GM21526 (cell line): Measurements from ENCODE around the gene CCDC38.
A peak's percentile ranks its signal among the peaks of the same experiment; 100 is the strongest.
"Not testable (repeated sequence)": the region's sequence is repeated elsewhere in the genome, so short reads cannot be mapped to it uniquely, and the experiment has no call there.

ENCODE experiments used
- ATAC-seq: cut with Tn5 transposase; IDR thresholded peaks from one replicate; pipeline ENCODE4 v1.9.1; 2021; ENCODE audit warnings: moderate library complexity; ENCODE audit not compliant: unreplicated experiment, low FRiP score

CCDC38 gene

DNA sequence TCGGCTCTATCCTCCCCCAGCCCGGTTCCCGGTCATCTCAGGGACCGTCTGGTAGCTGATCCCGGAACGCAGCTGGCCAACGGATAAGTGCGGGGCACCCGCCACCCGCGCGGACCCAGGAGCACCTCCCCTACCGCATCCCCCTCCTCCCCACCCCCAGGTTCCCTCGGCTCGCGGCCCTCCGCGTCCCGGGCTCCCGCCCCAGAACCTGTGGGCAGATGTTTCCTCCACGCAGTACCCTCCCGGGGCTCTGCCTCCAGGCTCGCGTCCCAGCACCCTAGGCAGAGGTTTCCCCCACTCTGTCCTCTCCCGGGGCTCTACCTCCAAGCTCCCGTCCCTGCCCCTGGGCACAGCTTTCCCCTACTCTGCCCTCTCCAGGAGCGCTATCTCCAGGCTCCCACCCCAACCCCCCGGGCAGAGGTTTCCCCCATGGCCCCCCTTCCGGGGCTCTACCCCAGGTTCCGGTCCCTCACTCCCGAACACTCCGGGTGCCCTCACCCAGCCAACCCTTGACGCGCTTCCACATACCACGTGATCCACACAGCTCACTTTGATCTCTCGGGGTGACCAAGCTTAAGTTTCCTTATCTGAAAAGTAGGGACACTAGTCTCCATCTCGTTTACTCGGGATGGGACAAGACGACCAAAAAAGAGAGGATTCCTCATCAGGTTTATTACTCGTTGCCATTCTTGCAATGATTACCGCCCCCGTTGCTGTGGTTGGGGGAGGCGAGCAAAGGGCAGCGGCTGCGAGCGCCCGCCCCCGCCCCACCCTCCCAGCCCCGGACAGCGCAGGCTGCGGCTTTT, at the start of gene CCDC38:
Gene CCDC38, minus strand, starts transcription at position 91 of the 806 bp plus-strand sequence. CDS start 6,105 bp downstream, outside the sequence.
- ATAC-seq = peak; percentile 98

DNA sequence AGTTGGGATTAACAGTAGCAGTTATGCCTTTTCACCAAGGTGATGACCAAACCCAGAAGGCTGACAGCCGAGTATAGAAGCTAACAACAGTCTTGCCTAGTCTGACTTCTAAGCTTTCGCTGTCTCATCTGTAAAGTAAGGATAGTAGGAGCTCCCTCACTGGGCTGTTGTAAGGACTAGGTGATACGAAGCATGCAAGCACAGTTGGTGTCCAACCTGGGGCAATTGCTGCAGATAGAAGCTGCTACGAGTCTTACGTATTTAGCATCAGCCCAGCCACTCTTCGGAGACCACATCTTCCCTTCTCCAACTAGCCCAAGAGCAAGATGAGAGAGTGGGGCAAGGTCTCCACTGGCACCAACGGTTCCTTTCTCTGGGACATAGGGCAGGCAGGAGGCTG, 47.7 kb upstream of the CCDC38 start:
- ATAC-seq = no peak

DNA sequence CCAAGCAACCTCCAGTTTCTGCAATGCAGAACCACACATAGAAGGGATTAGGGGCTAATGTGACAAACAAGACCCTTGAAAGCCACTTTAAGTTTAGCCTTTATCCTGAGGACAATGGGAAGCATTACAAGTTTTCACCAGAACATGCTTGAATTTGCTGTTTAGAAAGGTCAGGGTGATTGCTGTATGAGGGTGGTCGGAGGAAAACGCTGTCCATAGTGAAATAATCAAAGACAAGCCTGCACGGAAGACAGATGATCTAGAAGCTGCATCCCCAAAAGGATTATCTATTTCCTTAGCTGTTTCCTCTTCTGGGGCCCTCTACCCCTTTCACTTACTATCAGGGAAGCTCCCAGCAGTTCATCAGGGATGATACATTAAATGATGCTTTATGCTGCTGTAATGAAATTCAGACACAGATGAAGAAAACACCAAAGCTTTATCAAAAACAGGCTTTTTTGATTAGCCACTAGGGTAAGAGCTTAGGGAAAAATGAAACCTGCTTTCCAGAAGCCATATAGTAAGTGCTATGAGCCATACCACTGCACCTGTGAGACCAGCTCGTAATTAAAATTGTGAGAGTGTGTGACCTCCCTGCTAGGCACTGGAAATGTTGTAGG, 47.2 kb upstream of the CCDC38 start:
- no peak for ATAC-seq

DNA sequence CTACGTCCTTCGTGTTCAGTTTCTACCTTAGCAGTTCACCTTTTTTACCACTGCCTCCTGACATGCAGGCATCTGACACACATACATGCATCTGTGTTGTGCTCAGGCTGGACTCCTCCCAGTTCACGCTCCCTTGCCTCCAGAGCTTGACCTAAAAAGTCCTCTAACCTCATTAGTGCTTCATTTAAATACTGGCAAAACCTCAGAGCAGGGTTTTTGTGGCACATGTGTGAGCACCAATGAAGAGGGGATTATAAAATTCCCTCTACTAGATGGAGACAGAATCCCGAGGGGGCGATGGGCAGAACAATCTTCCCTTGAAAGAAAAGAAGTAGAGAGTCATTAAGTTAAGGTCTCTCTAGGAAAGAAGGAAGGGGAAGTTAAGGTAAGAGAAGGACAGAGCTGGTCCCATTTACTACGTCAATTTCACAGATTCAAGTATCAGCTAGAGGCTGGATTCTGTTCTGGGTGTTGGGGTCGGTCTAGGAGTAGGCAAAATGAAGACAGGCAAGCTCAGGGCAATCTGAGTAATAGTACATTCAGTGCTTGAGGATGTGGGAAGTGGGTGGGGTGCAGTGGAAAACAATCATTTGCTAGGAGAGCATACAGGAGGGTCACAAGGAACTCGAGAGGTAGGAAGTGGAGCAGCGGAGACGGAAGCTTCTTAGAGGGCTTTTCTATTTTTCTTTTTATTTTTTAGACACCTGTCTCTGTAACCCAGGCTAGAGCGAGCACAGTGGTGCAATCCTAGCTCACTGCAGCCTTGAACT, 46.3 kb upstream of the CCDC38 start:
- no peak for ATAC-seq

DNA sequence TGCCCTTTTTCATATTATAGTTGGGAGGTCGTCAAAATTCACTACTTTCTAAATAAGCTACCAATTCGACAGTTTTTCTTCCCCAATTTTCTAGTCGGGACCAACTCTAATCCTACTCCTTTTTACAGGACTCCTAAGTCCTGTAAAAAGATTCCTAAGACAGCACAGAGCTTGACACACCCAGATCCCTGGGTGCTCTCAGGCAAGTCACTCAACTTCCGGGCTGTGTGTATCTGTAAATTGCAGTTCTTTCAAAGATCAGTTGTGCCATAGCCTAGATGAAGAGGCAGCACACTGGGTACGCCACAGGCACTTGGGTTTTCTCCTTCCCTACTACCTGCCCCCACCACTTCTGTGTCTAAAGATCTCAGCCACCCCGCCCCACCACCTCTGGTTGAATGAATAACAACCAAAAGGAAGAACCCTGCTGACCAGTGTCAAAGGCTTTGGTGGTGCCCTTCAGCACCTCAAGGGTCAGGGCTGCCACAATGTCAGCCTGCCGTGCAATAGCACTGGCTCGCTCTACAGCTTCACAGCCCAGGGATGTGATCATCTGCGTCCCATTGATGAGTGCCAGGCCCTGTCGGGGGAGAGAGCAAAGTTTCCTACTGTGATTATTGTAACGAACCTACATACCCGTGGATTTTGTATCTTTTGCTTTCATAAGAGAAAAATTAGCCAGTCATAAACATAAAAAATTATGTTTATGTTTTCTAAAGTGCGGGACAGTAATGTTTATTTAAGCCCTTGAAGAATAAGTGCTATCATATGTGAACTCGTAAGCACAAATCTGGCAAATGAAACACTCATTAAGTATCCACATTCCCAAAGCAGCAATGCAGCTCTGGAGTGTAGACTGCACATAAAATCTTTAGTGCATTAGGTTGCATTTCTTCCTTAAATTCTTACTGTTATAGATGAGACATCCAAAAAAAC, 44.5 kb upstream of the CCDC38 start:
- ATAC-seq = no peak

DNA sequence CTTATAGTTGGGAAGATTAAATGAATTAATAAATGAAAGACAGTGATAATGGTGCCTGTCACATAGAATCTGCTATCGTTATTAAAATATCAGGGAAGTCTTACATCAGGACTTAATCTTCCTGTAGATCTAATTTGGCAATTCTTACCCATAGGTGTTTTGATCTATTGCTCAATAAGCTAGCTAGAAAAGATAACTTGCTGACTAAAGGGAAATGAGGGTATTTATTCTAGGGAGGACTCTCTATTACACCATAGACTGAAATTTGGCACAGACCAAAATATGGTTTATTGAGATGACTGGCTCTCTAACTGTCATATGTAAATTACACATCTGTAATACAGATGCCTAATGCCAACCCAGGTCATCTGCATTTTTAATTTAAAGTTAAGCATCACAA, 42.3 kb upstream of the CCDC38 start:
- no peak for ATAC-seq

- no peak for ATAC-seq
Observed at GRCh38 chr12:95982602-95983001, 40.2 kb upstream of the CCDC38 start.

DNA sequence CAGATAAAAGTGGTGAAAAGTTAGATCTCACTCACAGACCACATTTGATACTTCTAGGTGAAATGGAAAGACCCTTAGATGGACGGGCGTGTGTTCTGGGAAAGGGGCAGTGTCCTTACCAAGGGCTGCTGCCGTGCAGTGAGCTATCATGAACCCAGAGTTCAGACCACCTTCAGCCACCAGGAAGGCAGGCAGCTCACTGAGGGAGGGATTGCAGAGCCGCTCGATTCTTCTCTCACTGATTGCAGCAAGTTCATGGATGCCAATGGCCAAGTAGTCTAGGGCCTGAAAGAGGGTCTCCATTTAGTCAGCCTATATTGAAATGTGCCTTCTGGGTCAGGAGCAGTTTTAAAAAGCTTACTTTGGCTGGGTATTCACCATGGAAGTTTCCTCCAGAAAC, 38.0 kb upstream of the CCDC38 start:
- no peak for ATAC-seq

DNA sequence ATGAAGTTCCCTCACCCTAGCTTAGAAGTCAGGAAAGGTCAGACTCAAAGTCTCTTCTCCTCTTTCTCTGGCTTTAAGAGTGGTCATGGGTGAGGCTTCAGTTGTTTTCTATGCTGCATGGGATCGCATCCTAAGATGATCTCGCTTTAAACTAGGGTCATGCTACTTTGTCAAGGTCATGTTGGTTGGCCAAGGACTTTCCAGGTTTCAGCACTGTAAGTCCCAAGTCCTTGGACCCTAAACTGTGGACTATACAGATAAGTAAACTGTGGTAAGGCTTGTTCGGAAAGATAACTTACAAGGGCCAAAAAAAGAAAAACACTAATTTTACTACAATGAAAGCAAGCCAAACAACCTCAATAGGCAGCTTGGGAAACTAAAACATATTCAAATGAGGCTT, 36.4 kb upstream of the CCDC38 start:
- no peak for ATAC-seq

- ATAC-seq = no peak
Observed at GRCh38 chr12:95978351-95978750, 35.9 kb upstream of the CCDC38 start.

DNA sequence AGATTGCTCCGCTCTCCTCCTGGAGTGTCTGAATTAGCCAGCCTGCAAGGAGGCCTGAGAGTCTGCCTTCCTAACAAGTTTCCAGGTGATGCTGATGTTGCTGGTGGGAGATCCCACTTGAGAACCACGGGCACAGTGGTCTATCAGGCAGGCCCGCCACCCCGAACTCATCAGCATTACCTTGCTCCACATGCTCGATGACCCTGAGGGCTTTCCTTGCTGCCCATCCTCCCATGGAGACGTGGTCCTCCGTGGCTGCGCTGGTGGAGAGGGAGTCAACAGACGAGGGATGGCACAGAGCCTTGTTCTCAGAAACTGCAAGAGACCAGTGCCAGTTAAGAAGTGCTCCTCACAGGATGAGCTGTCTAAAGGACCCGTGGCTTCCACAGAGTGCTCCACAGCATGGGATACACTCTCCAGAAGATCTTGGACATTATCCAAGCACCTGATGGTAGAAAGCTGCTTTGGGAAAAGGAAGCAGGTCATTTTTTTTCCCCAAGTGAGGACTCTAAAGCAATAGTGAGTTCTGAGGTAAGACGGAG, 35.4 kb upstream of the CCDC38 start:
- no peak for ATAC-seq

DNA sequence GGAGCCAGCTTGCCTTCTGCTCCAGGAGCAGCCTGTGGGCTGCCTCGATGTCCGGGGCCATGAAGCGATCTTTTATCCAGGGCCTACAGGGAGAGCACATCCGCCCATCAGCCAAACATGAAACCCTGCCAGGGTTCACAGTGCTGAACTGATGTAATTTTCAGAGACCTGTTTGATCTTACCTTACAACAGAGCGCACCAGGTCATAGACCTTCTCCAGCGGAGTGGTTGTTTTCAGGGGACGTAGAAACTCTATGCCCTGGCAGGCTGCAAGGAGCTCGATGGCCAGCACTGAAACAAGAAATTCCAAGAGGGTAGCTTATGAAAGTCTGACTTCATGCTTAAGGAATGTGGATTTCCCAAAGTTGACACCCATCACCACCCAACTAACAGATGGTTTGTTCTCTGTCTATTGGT, 34.0 kb upstream of the CCDC38 start:
- no peak for ATAC-seq

DNA sequence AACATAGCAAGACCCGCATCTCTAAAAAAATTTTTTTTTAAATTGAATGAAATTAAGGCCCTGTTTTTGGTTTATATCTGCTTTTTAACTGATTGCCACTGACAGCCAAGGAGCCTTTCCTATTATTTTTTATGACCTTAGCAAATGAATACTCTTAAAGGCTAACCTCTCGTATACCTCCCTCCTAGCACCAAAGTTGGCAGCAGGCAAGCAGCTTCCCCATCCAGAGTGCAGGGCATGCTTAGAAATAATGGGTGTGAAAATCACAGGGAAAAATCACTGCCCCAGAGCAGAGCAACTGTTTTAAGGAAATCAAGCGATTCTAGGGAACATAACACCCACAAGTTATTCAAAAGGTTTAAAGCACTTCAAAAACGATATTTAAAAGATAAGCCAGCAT, 33.1 kb upstream of the CCDC38 start:
- ATAC-seq = no peak

DNA sequence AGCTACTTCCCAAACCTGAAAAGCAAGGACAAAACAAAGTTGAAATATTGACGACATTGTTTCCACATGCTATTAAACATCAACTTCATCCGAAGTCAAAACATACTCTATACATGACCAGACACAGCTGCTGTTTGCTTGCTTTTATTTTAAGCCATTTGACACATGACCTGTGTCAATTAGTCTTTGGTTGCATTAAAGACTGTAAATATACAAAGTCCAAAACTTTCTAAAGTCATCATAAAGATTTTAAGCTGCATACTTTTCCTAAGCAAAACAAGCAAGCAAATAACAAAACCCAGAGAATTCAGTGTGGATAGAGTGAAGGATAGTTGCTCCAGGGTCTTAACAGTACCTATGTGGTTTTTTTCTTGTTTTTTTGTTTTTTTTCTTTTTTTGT, 31.9 kb upstream of the CCDC38 start:
- ATAC-seq = no peak

DNA sequence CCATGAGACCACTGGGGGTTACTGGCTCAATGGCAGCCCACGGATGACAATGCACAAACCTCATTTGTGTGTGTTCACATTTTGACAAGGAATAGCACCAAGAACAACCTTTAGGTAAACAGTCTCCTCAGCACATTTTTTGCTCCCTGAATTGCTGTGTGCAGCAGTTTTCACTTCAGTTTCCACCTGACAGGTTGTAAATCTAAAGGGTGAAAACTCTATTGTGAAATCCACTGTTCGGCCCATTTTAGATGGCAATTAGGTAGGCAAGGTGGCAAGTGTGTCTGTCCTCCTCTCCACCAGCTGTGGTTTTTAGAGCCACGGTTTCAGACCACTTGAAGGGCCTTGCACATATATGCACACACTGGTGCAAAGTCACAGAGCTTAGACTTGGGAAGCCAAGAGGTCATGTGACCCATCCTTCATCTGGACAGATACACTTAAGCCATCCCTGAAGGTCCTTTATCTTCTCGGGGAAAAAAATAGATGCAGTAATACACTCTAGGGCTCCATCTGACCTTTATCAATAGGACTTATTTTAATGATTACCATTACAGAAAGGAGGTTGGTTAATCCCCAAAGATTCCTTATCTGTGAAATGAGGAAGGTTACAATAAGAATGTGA, 30.5 kb upstream of the CCDC38 start:
- ATAC-seq = no peak

GRCh38 chr12:95970905-95971304, 28.5 kb upstream of the CCDC38 start:
- ATAC-seq = no peak

GRCh38 chr12:95969116-95969515, 26.7 kb upstream of the CCDC38 start:
- not testable (repeated sequence) for ATAC-seq

- ATAC-seq = no peak
Observed at GRCh38 chr12:95967301-95967700, 24.9 kb upstream of the CCDC38 start.

DNA sequence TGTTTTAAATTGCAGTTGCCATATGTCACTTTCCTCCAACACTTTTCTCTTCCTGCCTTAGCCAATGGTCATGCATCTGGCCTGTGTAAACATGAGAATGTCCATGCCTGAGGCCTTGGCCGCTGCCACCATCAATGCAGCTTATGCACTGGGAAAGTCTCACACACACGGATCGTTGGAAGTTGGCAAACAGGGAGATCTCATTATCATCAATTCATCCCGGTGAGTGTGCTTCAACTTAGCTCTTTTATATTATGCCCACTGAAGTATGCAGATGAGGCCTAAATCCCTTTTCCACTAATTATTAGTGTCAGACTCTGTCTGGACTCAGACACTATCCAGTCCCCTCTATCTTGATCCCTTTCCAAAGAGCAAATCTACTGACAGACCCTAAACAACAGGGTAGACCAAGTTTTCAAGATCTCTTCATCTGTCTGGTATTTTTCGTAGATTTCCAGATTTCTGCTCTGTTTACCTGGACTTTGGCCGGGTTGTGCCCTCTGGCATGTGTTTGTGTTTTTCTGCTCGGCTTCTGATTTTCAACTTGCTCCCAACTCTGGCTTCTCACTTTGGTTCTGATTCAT, 24.0 kb upstream of the CCDC38 start:
- no peak for ATAC-seq
